Upper lobe of left lung (tissue), 6 donors: ENCODE data around the gene KLHL11. TPM values are rescaled to one million over a fixed set of nuclear protein-coding genes. Genes with fewer than 3 reads are reported as not detected.
"Not testable (repeated sequence)": the region's sequence is repeated elsewhere in the genome, so short reads cannot be mapped to it uniquely, and the experiment has no call there.

ENCODE experiments used
- ATAC-seq, 2 donors: fragments of 200-7000 bp; cut with Tn5 transposase; one replicate each; pipeline ENCODE4 v1.9.1; 2022; ENCODE audit warnings: mild to moderate bottlenecking in 2 of 2, moderate library complexity in 2 of 2; ENCODE audit not compliant: low FRiP score in 2 of 2
- DNase-seq, 2 donors: peaks; one replicate each; pipeline ENCODE4 v3.0.0-alpha.2; 2019 to 2020
- H3K27ac ChIP-seq, 4 donors: fragments of 200-600 bp; sonication (generic); one replicate each; pipeline ENCODE4 v1.5.1; 2016 to 2019
- H3K27me3 ChIP-seq, 4 donors: fragments of 200-600 bp; sonication (generic); one replicate each; pipeline ENCODE4 v1.5.1; 2017 to 2019
- H3K36me3 ChIP-seq, 4 donors: fragments of 200-600 bp; sonication (generic); one replicate each; pipeline ENCODE4 v1.5.1; 2016 to 2019
- H3K4me1 ChIP-seq, 4 donors: fragments of 200-600 bp; sonication (generic); one replicate each; pipeline ENCODE4 v1.5.1; 2018 to 2019
- H3K4me3 ChIP-seq, 4 donors: fragments of 200-600 bp; sonication (generic); one replicate each; pipeline ENCODE4 v1.5.1; 2017 to 2019; ENCODE audit warnings: mild to moderate bottlenecking in 2 of 4, moderate library complexity in 1 of 4
- H3K9me3 ChIP-seq, 4 donors: fragments of 200-600 bp; sonication (generic); one replicate each; pipeline ENCODE4 v1.5.1; 2018 to 2019
- EP300 ChIP-seq, 4 donors: sonication (generic); formaldehyde crosslinking; IDR thresholded peaks; one replicate each; pipeline ENCODE4 v1.5.1; 2017; ENCODE audit warnings: antibody characterized with exemption in 4 of 4, control low read depth in 2 of 4
- POLR2A ChIP-seq, 4 donors: fragments of 450-650 bp; IDR thresholded peaks; one replicate each; pipeline ENCODE4 v1.5.1; 2016 to 2017; ENCODE audit warnings: antibody characterized with exemption in 4 of 4, mild to moderate bottlenecking in 2 of 4
- POLR2AphosphoS5 ChIP-seq, 2 donors: sonication (generic); formaldehyde crosslinking; IDR thresholded peaks; one replicate each; pipeline ENCODE4 v1.5.1; 2017; ENCODE audit warnings: antibody characterized with exemption in 2 of 2
- WGBS, 2 donors: methylation state at CpG; one replicate each; pipeline ENCODE4 v1.1.5; 2017 to 2018; 5-methylcytosine and 5-hydroxymethylcytosine counted together
- total RNA-seq, 6 donors: library from RNA; depleted of rRNA in 4 of 6; stranded (reverse); fragments of >200 nt in 4 of 6; gene quantifications; one replicate each; pipeline versions ENCODE4 v1.1.0 to v1.2.1, GENCODE V29; 2016 to 2021
- TF ChIP-seq, protein P1 (sequence below), 6 experiments: fragments of 450-650 bp in 4 of 6; fragments of 200-600 bp in 2 of 6; sonication (generic) in 2 of 6; IDR thresholded peaks; one replicate each; pipeline ENCODE4 v1.5.1; 2016 to 2019; ENCODE audit warnings: antibody characterized with exemption in 6 of 6
- donor health status: DM: no; HTN: no; CAD: no; lungs with moderate emphysema.
- donor health status: DM: no; HTN: yes; CAD: no; lungs with severe emphysema.

The KLHL11 gene
- total RNA-seq, 6 donors from 2014 or later, result 13.3 to 25.2 (median 15.5) TPM

DNA sequence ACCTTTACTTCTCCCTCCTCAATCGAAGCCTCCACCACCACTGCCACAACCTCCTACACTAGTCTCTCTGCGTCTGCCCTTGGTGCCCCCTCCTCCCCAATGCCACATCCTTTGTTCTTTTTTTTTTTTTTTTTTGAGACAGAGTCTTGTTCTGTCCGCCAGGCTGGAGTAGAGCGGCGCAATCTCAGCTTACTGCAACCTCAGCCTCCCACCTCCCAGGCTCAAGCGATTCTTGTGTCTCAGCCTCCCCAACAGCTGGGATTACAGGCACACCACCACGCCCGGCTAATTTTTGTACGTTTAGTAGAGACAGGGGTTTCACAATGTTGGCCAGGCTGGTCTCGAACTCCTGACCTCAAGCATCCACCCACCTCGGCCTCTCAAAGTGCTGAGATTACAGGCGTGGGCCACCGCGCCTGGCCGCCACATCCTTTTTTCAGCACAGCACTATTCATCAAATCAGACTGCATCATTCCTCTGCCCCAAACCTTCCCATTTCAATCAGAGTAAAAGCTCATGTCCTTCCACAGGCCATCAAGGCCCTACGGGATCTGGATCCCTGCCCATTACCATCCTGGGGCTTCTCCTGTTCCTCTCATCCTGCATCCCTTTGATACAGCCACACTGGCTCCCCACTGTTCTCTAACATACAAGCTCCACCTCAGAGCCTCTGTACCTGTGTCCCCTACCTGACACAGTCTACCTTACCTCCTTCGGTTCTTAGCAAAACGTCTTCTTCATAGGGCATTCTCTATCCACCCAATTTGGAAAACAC lies 2.0 kb downstream of the KLHL11 start:
- ATAC-seq (no peak), DNase-seq (no peak)
- Histone ChIP-seq H3K4me3 (peak overlapping the region in 2 of 4 donors; percentile 99), H3K27me3 (no peaks in the 10 kb centered on the region), H3K36me3 (peaks cover 6 to 18% (median 11%) of the 10 kb centered on the region in 4 donors), H3K27ac (no peak overlapping the region), H3K4me1 (peaks cover 14 to 39% (median 23%) of the 10 kb centered on the region in 4 donors), H3K9me3 (no peaks in the 10 kb centered on the region)
- TF ChIP-seq EP300 (IDR thresholded peaks at IDR 0.05), result no peak
- TF ChIP-seq, protein P1, sequence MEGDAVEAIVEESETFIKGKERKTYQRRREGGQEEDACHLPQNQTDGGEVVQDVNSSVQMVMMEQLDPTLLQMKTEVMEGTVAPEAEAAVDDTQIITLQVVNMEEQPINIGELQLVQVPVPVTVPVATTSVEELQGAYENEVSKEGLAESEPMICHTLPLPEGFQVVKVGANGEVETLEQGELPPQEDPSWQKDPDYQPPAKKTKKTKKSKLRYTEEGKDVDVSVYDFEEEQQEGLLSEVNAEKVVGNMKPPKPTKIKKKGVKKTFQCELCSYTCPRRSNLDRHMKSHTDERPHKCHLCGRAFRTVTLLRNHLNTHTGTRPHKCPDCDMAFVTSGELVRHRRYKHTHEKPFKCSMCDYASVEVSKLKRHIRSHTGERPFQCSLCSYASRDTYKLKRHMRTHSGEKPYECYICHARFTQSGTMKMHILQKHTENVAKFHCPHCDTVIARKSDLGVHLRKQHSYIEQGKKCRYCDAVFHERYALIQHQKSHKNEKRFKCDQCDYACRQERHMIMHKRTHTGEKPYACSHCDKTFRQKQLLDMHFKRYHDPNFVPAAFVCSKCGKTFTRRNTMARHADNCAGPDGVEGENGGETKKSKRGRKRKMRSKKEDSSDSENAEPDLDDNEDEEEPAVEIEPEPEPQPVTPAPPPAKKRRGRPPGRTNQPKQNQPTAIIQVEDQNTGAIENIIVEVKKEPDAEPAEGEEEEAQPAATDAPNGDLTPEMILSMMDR (IDR thresholded peaks at IDR 0.05), result no peak
- no peak for TF ChIP-seq POLR2AphosphoS5 (IDR thresholded peaks at IDR 0.05)
- TF ChIP-seq POLR2A (IDR thresholded peaks at IDR 0.05), result no peak
- 59% methylated on average over 18 of the region's 18 CpGs for WGBS, 2 donors

DNA sequence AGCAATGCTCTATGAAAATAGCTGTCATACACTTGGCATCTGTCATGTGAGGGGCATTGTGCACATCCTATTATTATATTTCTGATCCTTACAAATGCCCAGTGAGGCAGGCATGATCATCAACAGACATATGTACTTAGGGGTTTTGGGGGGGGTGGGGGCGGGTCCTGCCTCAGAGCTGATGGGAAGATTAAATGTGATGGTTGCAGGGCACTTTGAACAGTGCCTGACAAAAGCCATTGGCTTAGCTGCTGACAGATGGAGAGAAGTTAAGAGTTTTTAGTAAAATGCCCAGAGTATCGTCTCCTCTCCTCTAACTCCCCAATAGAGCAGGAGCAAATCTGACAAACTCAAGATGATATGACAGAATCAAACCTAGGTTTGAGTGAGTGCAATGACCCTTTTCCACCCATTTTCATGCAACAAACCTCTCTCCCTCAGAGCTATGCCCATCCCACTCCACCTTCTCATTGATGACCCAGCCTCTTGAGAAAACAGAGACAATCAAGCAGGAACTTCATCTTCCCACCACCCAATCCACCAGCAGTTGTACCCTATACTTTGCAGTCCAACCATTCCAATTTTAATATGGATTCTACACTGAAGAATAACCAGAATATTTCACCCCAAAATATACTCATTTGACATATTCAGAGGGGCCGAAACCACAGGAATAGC lies 4.8 kb downstream of the KLHL11 start:
- TF ChIP-seq POLR2AphosphoS5 (IDR thresholded peaks at IDR 0.05) (no peak), POLR2A (IDR thresholded peaks at IDR 0.05) (no peak), EP300 (IDR thresholded peaks at IDR 0.05) (no peak)
- TF ChIP-seq, protein P1 (IDR thresholded peaks at IDR 0.05), result no peak
- WGBS, 2 donors, result 82 to 90% methylated on average over 3 of the region's 3 CpGs
- no peak overlapping the region for H3K27ac ChIP-seq

DNA sequence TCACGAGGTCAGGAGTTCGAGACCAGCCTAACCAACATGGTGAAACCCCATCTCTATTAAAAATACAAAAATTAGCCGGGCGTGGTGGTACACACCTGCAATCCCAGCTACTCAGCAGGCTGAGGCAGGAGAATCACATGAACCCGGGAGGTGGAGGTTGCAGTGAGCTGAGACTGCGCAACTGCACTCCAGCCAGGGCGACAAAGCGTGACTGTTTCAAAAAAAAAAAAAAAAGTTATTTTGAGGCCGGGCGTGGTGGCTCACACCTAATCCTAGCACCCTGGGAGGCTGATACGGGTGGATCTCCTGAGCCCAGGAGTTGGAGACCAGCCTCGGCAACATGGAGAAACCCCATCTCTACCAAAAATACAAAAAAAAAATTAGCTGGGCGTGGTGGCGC lies 13.8 kb downstream of the KLHL11 start:
- not testable (repeated sequence) for ATAC-seq, H3K9me3 ChIP-seq, DNase-seq, H3K4me1 ChIP-seq, H3K27ac ChIP-seq, H3K27me3 ChIP-seq, H3K4me3 ChIP-seq
- H3K36me3 ChIP-seq, result peaks cover 0 to 30% (median 13%) of the 10 kb centered on the region in 4 donors
- 96% methylated on average over 14 of the region's 14 CpGs for WGBS, 2 donors

More for the DNA sequence above, 4.8 kb downstream of the KLHL11 start:
- ATAC-seq (no peak), DNase-seq (no peak)
- Histone ChIP-seq H3K36me3 (no peaks in the 10 kb centered on the region), H3K27me3 (no peaks in the 10 kb centered on the region), H3K4me1 (peaks cover 14 to 39% (median 22%) of the 10 kb centered on the region in 4 donors), H3K9me3 (no peaks in the 10 kb centered on the region), H3K4me3 (no peak overlapping the region)

DNA sequence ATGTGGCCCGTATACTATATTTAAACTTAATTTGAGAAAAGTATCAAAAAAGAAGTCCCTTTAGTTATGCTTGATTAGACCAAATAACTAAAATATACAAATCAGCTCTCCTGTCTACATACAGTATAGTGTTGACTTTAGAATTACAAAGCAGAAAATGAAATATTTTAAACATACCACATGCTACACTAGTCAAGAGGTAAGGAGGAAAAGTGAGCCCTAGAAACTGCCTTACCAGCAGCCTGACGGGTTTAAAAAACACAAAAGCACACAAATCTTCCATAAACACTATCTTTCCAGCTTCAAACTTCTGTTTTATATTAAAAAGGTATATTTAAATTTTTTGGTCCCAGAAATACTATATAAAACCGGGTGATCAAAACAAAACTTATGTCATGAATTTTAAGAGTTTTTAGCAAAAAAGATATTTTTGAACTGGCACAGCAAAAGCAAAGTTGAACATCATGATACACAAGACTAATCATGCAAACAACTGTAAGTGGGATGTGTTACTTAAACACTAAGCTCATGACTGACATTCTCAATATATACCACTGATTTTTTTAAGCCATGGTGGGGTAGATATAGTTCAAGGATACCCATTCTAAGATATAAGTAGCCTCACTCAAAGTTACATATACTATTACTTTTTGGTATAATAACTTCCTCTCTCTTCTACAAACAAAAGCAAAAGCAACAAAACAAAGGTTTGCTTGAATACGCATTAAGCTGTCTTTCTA lies 15.8 kb downstream of the KLHL11 start:
- DNase-seq, result no peak
- H3K36me3 ChIP-seq, result peaks cover 0 to 24% (median 8%) of the 10 kb centered on the region in 4 donors
- no peaks in the 10 kb centered on the region for H3K27me3 ChIP-seq
- no peaks in the 10 kb centered on the region for H3K9me3 ChIP-seq
- no peak for ATAC-seq
- no peak overlapping the region for H3K27ac ChIP-seq
- H3K4me3 ChIP-seq, result no peak overlapping the region
- TF ChIP-seq EP300 (IDR thresholded peaks at IDR 0.05) (no peak), POLR2AphosphoS5 (IDR thresholded peaks at IDR 0.05) (no peak)
- TF ChIP-seq, protein P1 (IDR thresholded peaks at IDR 0.05), result no peak
- WGBS, 2 donors, result 77 to 82% methylated on average over 4 of the region's 4 CpGs
- H3K4me1 ChIP-seq, result peaks cover 0 to 7% (median 3%) of the 10 kb centered on the region in 4 donors

DNA sequence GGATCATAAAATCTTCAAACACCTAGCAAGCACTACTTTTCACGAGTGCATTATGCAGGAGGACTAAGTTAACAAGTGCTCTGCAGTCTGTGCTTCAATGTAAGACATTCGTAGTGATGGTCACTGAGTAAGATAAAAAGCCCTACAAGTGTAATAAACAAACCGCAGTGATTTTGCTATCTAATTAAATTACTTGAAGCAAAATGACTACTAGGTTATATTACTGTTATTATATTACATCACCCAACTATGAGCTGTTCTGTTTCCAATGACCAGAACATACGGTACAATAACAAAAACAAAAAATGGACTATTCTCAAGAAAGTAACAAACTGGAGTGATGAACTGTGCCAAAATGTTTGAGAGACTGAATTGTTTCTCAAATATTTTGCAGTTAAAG lies 16.4 kb downstream of the KLHL11 start:
- WGBS, 2 donors, result 67 to 71% methylated on average over 4 of the region's 4 CpGs
- no peak overlapping the region for H3K4me3 ChIP-seq
- H3K36me3 ChIP-seq, result peaks cover 0 to 17% (median 3%) of the 10 kb centered on the region in 4 donors
- DNase-seq (no peak), ATAC-seq (no peak)
- H3K4me1 ChIP-seq, result peaks cover 0 to 7% (median 3%) of the 10 kb centered on the region in 4 donors
- H3K9me3 ChIP-seq, result no peaks in the 10 kb centered on the region
- H3K27ac ChIP-seq, result no peak overlapping the region
- TF ChIP-seq, protein P1 (IDR thresholded peaks at IDR 0.05), result no peak
- TF ChIP-seq POLR2A (IDR thresholded peaks at IDR 0.05), result no peak
- TF ChIP-seq EP300 (IDR thresholded peaks at IDR 0.05), result no peak
- no peak for TF ChIP-seq POLR2AphosphoS5 (IDR thresholded peaks at IDR 0.05)
- no peaks in the 10 kb centered on the region for H3K27me3 ChIP-seq
